HL-60/S4 treated with retinoic acid at 250 ng/mL for 4 days and 3 days (cell line): ENCODE data around the gene C19orf73.
"Not testable (repeated sequence)": the region's sequence is repeated elsewhere in the genome, so short reads cannot be mapped to it uniquely, and the experiment has no call there.

Source experiments
- in situ Hi-C: fragments of 300-500 bp; cut with MboI; formaldehyde crosslinking; loops from 2 replicates; pipeline ENCODE4 v1.7.0; 2022; ENCODE audit warnings: low sequenced_read_pairs

C19orf73 gene

DNA sequence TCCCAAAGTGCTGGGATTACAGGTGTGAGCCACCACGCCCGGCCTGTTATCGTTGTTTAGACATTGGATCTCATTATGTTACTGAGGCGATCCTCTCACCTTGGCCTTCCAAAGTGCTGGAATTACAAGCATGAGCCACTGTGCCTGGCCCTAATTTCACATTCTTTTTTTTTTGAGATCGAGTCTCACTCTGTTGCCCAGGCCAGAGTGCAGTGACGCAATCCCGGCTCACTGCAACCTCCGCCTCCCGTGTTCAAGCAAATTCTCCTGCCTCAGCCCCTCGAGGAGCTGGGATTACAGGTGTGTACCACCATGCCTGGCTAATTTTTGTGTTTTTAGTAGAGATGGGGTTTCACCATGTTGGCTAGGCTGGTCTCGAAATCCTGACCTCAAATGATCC is 4.3 kb upstream of the C19orf73 start:
- in situ Hi-C loops, result not testable (repeated sequence)

- in situ Hi-C loops, result not testable (repeated sequence)
Measured at GRCh38 chr19:49121841-49122240, 2.9 kb upstream of the C19orf73 start.

DNA sequence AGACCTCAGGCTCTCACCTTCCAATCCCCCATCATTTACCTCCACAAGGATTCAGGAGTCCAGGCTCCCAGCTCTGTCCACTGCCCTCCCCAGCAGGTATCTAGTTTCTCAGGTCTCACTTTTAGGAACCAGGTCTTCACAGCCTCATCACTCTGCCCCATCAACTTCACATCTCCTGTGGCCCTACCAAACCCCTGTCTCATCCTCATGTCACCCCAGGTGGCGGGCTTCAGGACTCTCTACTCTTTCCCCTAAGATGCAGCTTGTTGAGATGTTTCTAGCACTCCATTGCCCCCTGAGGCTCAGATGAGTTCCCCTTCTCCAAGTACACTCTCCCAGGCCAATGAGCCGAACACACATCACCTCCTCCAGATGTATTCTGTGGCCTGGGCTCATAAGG is 1.9 kb upstream of the C19orf73 start:
- in situ Hi-C loops, result no loop called here

GRCh38 chr19:49120325-49120683 is 1.4 kb upstream of the C19orf73 start:
- in situ Hi-C loops, result no loop called here

GRCh38 chr19:49119411-49120324 is 725 bp upstream of the C19orf73 start, which contains the start of gene PPFIA3:
TSS of gene PPFIA3 (plus strand) at chr19:49119544. CDS start at chr19:49127874, 8,330 bp downstream.
- in situ Hi-C loops, result no loop called here

DNA sequence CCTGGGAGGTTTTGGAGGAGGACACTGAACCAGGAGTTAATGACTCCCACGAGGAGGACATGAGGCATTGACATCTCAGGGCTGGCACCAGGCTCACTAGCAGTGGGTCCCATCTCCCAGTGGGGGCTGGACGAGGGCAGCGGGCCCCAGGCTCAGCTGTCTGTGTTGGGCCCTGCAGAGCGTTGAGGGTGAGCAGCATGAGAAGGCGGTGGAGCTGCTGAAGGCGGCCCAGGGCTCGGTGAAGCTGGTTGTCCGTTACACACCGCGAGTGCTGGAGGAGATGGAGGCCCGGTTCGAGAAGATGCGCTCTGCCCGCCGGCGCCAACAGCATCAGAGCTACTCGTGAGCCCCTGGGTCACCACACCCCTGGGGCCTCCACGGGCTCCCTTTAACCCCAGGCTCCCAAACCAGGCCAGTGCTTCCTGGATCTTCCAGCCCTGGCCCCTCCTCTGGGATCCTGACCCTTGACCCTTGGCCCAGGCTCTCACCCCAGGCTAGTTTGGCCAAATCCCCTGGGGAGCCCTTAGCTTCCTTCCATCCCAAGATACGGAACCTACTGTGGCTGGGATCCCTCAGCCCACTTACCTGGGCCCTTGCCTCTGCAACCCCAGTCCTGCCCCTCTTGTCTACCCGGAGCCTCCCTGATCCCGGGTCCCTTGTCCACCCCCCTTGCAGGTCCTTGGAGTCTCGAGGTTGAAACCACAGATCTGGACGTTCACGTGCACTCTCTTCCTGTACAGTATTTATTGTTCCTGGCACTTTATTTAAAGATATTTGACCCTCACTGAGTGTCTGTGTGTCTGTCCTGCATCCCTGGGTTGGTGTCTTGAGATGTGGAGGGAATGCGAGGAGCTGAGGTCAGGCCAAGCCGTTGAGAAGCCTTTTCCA is 1.0 kb downstream of the C19orf73 start:
- in situ Hi-C loops, result no loop called here

DNA sequence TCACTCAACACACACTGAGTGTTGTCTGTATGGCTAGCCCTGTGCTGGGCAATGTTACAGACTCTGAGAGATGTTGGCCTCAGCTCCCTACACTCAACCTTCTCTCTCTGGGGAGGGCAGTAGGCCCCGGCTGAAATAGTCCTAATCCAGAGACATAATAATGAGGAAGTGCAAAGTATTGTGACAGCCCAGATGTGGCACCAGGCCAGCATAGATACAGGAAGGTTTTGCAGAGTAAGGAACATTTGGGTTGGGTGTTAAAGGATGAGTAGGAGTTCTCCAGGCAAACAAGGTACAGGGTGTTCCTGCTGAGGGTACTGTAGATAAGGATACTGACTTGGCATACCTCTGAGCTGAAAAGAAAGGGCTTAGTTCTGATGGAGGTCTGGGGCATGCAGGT is 2.4 kb downstream of the C19orf73 start:
- in situ Hi-C loops, result no loop called here

GRCh38 chr19:49114630-49115363 is 4.1 kb downstream of the C19orf73 start:
- in situ Hi-C loops, result no loop called here

- in situ Hi-C loops, result no loop called here
Measured at GRCh38 chr19:49113762-49114629, 4.9 kb downstream of the C19orf73 start, which contains the start of gene LIN7B. TSS of gene LIN7B (plus strand) at chr19:49114370. CDS start at chr19:49114405, 35 bp downstream.

GRCh38 chr19:49111218-49111998 is 7.5 kb downstream of the C19orf73 start:
- in situ Hi-C loops, result no loop called here

- in situ Hi-C loops, result no loop called here
Measured at GRCh38 chr19:49110567-49110966, 8.4 kb downstream of the C19orf73 start.

- in situ Hi-C loops, result no loop called here
Measured at GRCh38 chr19:49109569-49110233, 9.2 kb downstream of the C19orf73 start.

GRCh38 chr19:49109051-49109450 is 9.9 kb downstream of the C19orf73 start:
- in situ Hi-C loops, result no loop called here

DNA sequence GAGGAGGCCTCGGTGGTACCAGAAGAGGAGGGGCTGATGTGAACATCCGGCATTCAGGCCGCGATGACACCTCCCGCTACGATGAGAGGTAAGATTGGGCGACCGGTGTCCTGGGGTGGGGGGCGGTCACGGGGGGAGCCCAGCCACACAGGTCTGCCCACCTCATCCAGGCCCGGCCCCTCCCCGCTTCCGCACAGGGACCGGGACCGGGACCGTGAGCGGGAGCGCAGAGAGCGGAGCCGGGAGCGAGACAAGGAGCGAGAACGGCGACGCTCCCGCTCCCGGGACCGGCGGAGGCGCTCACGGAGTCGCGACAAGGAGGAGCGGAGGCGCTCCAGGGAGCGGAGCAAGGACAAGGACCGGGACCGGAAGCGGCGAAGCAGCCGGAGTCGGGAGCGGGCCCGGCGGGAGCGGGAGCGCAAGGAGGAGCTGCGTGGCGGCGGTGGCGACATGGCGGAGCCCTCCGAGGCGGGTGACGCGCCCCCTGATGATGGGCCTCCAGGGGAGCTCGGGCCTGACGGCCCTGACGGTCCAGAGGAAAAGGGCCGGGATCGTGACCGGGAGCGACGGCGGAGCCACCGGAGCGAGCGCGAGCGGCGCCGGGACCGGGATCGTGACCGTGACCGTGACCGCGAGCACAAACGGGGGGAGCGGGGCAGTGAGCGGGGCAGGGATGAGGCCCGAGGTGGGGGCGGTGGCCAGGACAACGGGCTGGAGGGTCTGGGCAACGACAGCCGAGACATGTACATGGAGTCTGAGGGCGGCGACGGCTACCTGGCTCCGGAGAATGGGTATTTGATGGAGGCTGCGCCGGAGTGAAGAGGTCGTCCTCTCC is 11.1 kb downstream of the C19orf73 start:
- in situ Hi-C loops, result no loop called here

GRCh38 chr19:49106648-49107135 is 12.3 kb downstream of the C19orf73 start:
- in situ Hi-C loops, result no loop called here

- in situ Hi-C loops, result no loop called here
Measured at GRCh38 chr19:49104229-49104864, 14.6 kb downstream of the C19orf73 start.
